GM18858 (cell line): ENCODE results near the gene SLC22A23.

ENCODE experiments used
- ATAC-seq: cut with Tn5 transposase; IDR thresholded peaks from one replicate; pipeline ENCODE4 v1.9.1; 2021; ENCODE audit not compliant: unreplicated experiment

SLC22A23 gene

GRCh38 chr6:3322366-3322890, 134.4 kb downstream of the SLC22A23 start:
- ATAC-seq: no peak

GRCh38 chr6:3321875-3322274, 135.0 kb downstream of the SLC22A23 start:
- no peak for ATAC-seq

- no peak for ATAC-seq
Measured at GRCh38 chr6:3321042-3321441, 135.8 kb downstream of the SLC22A23 start.

- no peak for ATAC-seq
Measured at GRCh38 chr6:3320238-3320811, 136.5 kb downstream of the SLC22A23 start.

GRCh38 chr6:3319610-3320200, 137.1 kb downstream of the SLC22A23 start:
- no peak for ATAC-seq

- no peak for ATAC-seq
Measured at GRCh38 chr6:3318821-3319540, 137.9 kb downstream of the SLC22A23 start.

- ATAC-seq: no peak
Measured at GRCh38 chr6:3318226-3318625, 138.6 kb downstream of the SLC22A23 start.

GRCh38 chr6:3317741-3318211, 139.1 kb downstream of the SLC22A23 start:
- ATAC-seq: no peak

- ATAC-seq: no peak
Measured at GRCh38 chr6:3316818-3317217, 140.0 kb downstream of the SLC22A23 start.

GRCh38 chr6:3316331-3316730, 140.5 kb downstream of the SLC22A23 start:
- ATAC-seq: no peak

GRCh38 chr6:3315841-3316240, 141.0 kb downstream of the SLC22A23 start:
- no peak for ATAC-seq

- ATAC-seq: no peak
Measured at GRCh38 chr6:3314621-3315467, 142.0 kb downstream of the SLC22A23 start.

GRCh38 chr6:3314176-3314575, 142.7 kb downstream of the SLC22A23 start:
- ATAC-seq: no peak

GRCh38 chr6:3312604-3313231, 144.1 kb downstream of the SLC22A23 start:
- ATAC-seq: no peak

GRCh38 chr6:3311826-3312225, 145.0 kb downstream of the SLC22A23 start:
- no peak for ATAC-seq

GRCh38 chr6:3310703-3311102, 146.1 kb downstream of the SLC22A23 start:
- no peak for ATAC-seq

- no peak for ATAC-seq
Measured at GRCh38 chr6:3310051-3310448, 146.8 kb downstream of the SLC22A23 start.

GRCh38 chr6:3309391-3310050, 147.3 kb downstream of the SLC22A23 start:
- no peak for ATAC-seq

- ATAC-seq: no peak
Measured at GRCh38 chr6:3308106-3308505, 148.7 kb downstream of the SLC22A23 start.

- no peak for ATAC-seq
Measured at GRCh38 chr6:3307436-3307835, 149.4 kb downstream of the SLC22A23 start.
